GM23338 (cell line): Measurements from ENCODE around the gene KIF15.

Experiments used
- EZH2phosphoT487 ChIP-seq: fragments of 200-600 bp; sonication (generic); IDR thresholded peaks from one replicate; pipeline ENCODE4 v1.8.1; 2018; ENCODE audit warnings: antibody characterized with exemption; ENCODE audit not compliant: unreplicated experiment
- JUNB ChIP-seq: IDR thresholded peaks from one replicate; pipeline ENCODE4 v1.6.1; 2016; ENCODE audit warnings: antibody characterized with exemption; ENCODE audit not compliant: unreplicated experiment
- TF ChIP-seq, protein P1 (sequence below), 2 experiments: fragments of 200-600 bp in 1 of 2; sonication (generic) in 1 of 2; conservative IDR thresholded peaks; 2 replicates each; pipeline versions ENCODE4 v1.5.1 to v1.6.1; 2016 to 2017; ENCODE audit warnings: antibody characterized with exemption in 2 of 2, low read depth in 2 of 2, mild to moderate bottlenecking in 2 of 2, moderate library complexity in 1 of 2

DNA sequence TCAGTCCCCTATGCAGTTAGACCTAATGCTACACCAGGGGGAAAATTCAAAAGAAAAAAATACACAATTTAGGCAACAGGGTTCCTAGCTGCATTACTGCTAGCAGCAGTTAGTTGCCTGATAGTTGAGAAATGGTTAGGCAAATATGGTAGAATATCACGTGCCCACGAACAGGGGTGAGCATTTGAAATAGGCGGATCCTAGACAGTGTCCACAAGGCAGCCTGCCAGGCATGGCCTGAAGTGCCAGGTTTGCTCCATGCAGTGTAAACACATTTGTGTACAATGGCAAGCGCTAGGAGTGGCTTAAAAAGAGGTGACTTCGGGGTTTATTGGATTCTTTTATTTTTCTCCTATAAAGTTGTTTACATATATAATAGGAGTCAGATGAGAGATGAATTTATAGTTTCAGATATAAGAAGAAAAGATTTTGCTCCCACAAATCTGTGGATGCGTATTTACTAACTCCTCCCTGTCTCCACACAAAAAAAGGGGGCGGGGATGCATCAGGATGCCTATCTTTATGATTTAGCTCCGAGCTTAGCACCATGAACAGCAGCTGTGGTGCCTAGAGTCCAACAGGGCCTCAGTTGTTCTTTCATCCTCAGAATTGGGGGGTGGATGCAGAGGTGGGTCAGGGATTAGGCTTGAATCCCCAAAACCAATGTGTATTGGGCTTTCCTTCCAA, 108.9 kb downstream of the KIF15 start:
- TF ChIP-seq, protein P1, sequence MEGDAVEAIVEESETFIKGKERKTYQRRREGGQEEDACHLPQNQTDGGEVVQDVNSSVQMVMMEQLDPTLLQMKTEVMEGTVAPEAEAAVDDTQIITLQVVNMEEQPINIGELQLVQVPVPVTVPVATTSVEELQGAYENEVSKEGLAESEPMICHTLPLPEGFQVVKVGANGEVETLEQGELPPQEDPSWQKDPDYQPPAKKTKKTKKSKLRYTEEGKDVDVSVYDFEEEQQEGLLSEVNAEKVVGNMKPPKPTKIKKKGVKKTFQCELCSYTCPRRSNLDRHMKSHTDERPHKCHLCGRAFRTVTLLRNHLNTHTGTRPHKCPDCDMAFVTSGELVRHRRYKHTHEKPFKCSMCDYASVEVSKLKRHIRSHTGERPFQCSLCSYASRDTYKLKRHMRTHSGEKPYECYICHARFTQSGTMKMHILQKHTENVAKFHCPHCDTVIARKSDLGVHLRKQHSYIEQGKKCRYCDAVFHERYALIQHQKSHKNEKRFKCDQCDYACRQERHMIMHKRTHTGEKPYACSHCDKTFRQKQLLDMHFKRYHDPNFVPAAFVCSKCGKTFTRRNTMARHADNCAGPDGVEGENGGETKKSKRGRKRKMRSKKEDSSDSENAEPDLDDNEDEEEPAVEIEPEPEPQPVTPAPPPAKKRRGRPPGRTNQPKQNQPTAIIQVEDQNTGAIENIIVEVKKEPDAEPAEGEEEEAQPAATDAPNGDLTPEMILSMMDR (conservative IDR thresholded peaks at IDR 0.05; ENCODE audit: low read depth in 2 of 2), result no peak
- no peak for TF ChIP-seq JUNB
- no peak for TF ChIP-seq EZH2phosphoT487
